GM21619 (cell line): ENCODE measurements around the gene UTS2R.
A peak's percentile ranks its signal among the peaks of the same experiment; 100 is the strongest.
"Not testable (repeated sequence)": the region's sequence is repeated elsewhere in the genome, so short reads cannot be mapped to it uniquely, and the experiment has no call there.

Source experiments
- ATAC-seq: cut with Tn5 transposase; IDR thresholded peaks from one replicate; pipeline ENCODE4 v1.9.1; 2021; ENCODE audit not compliant: unreplicated experiment

Gene UTS2R

GRCh38 chr17:82406131-82406671 lies 34.6 kb downstream of the UTS2R start:
- ATAC-seq, result no peak

GRCh38 chr17:82407255-82407654 lies 35.7 kb downstream of the UTS2R start:
- ATAC-seq, result no peak

GRCh38 chr17:82408288-82408937 lies 36.8 kb downstream of the UTS2R start:
- no peak for ATAC-seq

- ATAC-seq, result no peak
These were observed 37.4 kb downstream of the UTS2R start for GRCh38 chr17:82408938-82409318.

GRCh38 chr17:82410014-82410716 lies 38.6 kb downstream of the UTS2R start:
- no peak for ATAC-seq

GRCh38 chr17:82411396-82412053 lies 40.0 kb downstream of the UTS2R start:
- no peak for ATAC-seq

- ATAC-seq, result not testable (repeated sequence)
These were observed 40.5 kb downstream of the UTS2R start for GRCh38 chr17:82412081-82412480.

- no peak for ATAC-seq
These were observed 41.3 kb downstream of the UTS2R start for GRCh38 chr17:82412535-82413520.

- ATAC-seq, result no peak
These were observed 43.1 kb downstream of the UTS2R start for GRCh38 chr17:82414548-82415281.

- no peak for ATAC-seq
These were observed 43.8 kb downstream of the UTS2R start for GRCh38 chr17:82415336-82415735.

GRCh38 chr17:82415786-82416185 lies 44.2 kb downstream of the UTS2R start:
- ATAC-seq, result no peak

- ATAC-seq, result no peak
These were observed 44.7 kb downstream of the UTS2R start for GRCh38 chr17:82416264-82416663.

- no peak for ATAC-seq
These were observed 45.2 kb downstream of the UTS2R start for GRCh38 chr17:82416771-82417170.

- peak; percentile 75 for ATAC-seq
These were observed 46.7 kb downstream of the UTS2R start, which contains the start of the genes HEXD and OGFOD3 for GRCh38 chr17:82418001-82418986. HEXD (plus strand) TSS chr17:82418347; CDS start chr17:82419800, 1,453 bp downstream. OGFOD3 (minus strand) TSS chr17:82418586; CDS start chr17:82418485, 101 bp downstream.

GRCh38 chr17:82419540-82419939 lies 48.0 kb downstream of the UTS2R start:
- ATAC-seq, result no peak

- no peak for ATAC-seq
These were observed 52.7 kb downstream of the UTS2R start for GRCh38 chr17:82424001-82424862.

GRCh38 chr17:82424863-82425159 lies 53.2 kb downstream of the UTS2R start:
- no peak for ATAC-seq
